GM12875 (cell line): ENCODE results near the gene INO80C.

Experiments used
- H3K4me3 ChIP-seq: one replicate; pipeline ENCODE4 v1.5.1; 2011; ENCODE audit warnings: low read depth, low read length, control low read depth
- CTCF ChIP-seq: IDR thresholded peaks from 2 replicates; pipeline ENCODE4 v1.5.1; 2011; ENCODE audit warnings: low read depth, mild to moderate bottlenecking, control low read depth, inconsistent platforms, low read length, moderate library complexity, borderline replicate concordance; ENCODE audit not compliant: insufficient read depth

INO80C gene

GRCh38 chr18:35451916-35452315 is 45.8 kb downstream of the INO80C start:
- H3K4me3 ChIP-seq, result no peak overlapping the region
- no peak for TF ChIP-seq CTCF

- H3K4me3 ChIP-seq, result no peak overlapping the region
- TF ChIP-seq CTCF, result no peak
These were observed 46.7 kb downstream of the INO80C start for GRCh38 chr18:35451032-35451431.

- H3K4me3 ChIP-seq, result no peak overlapping the region
- TF ChIP-seq CTCF, result no peak
These were observed 53.1 kb downstream of the INO80C start for GRCh38 chr18:35444636-35445035.

DNA sequence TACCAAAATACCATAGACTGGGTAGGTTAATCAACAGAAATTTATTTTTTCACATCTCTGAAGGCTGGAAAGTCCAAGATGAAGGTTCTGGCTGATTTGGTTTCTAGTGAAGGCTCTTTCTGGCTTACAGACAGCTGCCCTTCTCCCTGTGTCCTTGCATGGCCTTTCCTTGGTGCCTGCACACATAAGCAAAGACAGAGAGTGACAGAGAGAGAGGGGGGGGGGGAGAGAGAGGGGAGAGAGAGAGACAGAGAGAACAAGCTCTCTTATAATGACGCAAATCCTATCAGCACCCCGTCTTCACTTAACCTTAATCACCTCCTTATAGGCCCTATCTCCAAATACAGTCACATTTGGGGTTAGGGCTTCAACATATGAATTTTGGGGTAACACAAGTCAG is 53.9 kb downstream of the INO80C start:
- H3K4me3 ChIP-seq, result no peak overlapping the region
- no peak for TF ChIP-seq CTCF

- no peak for TF ChIP-seq CTCF
- H3K4me3 ChIP-seq, result no peak overlapping the region
These were observed 54.3 kb downstream of the INO80C start for GRCh38 chr18:35443434-35443833.

DNA sequence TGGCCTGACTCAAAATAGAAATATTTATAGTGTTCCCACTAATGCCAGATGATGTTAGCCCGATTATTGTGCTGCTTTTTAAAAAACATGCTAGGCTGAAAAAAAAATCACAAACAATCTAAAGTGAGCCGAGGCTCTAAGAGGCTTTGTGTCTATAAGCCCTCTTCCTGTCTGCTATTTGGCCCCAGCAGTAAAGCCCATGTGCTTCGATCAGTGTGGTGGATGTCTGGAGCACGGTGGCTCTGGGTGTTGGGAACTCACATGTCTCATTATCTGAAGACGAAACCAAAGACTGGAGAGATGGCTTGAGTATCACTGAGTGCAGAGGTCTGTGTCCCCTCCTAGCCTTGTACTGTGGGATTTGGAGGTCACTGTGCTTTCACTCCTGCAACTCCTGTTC is 55.1 kb downstream of the INO80C start:
- TF ChIP-seq CTCF, result no peak
- no peak overlapping the region for H3K4me3 ChIP-seq

GRCh38 chr18:35441857-35442595 is 55.7 kb downstream of the INO80C start:
- H3K4me3 ChIP-seq, result no peak overlapping the region
- no peak for TF ChIP-seq CTCF
